RWPE2 (cell line): ENCODE measurements around the gene NTRK1.
A peak's percentile ranks its signal among the peaks of the same experiment; 100 is the strongest.

Source experiments
- ATAC-seq: fragments of 200-7000 bp; cut with Tn5 transposase; 3 replicates; pipeline ENCODE4 v1.9.1; 2021; ENCODE audit warnings: low read depth
- DNase-seq: peaks from one replicate; pipeline ENCODE4 v3.0.0-alpha.2; 2020; ENCODE audit warnings: low spot score
- H3K27ac ChIP-seq: fragments of 450-650 bp; 2 replicates; pipeline ENCODE4 v1.5.1; 2017; ENCODE audit warnings: mild to moderate bottlenecking; ENCODE audit not compliant: poor library complexity, severe bottlenecking
- H3K27me3 ChIP-seq: fragments of 250-450 bp; sonication (Bioruptor Pico); 2 replicates; pipeline ENCODE4 v1.5.1; 2021; ENCODE audit warnings: mild to moderate bottlenecking, moderate library complexity; ENCODE audit not compliant: insufficient read depth, poor library complexity, severe bottlenecking
- H3K36me3 ChIP-seq: fragments of 250-450 bp; sonication (Bioruptor Pico); 2 replicates; pipeline ENCODE4 v1.5.1; 2020; ENCODE audit warnings: low read depth, mild to moderate bottlenecking, moderate library complexity
- H3K4me1 ChIP-seq: fragments of 250-450 bp; sonication (Bioruptor Pico); 2 replicates; pipeline ENCODE4 v1.5.1; 2021; ENCODE audit warnings: mild to moderate bottlenecking, moderate library complexity; ENCODE audit not compliant: insufficient read depth, poor library complexity, severe bottlenecking
- H3K4me3 ChIP-seq: fragments of 250-450 bp; sonication (Bioruptor Pico); 2 replicates; pipeline ENCODE4 v1.5.1; 2021; ENCODE audit warnings: mild to moderate bottlenecking, moderate library complexity; ENCODE audit not compliant: severe bottlenecking
- H3K9me3 ChIP-seq: fragments of 250-450 bp; sonication (Bioruptor Pico); 2 replicates; pipeline ENCODE4 v1.5.1; 2021; ENCODE audit warnings: mild to moderate bottlenecking, moderate library complexity; ENCODE audit not compliant: severe bottlenecking
- CTCF ChIP-seq: fragments of 450-650 bp; IDR thresholded peaks from one replicate; pipeline ENCODE4 v1.5.1; 2017; ENCODE audit warnings: mild to moderate bottlenecking, moderate library complexity; ENCODE audit not compliant: poor library complexity, severe bottlenecking

Gene NTRK1

DNA sequence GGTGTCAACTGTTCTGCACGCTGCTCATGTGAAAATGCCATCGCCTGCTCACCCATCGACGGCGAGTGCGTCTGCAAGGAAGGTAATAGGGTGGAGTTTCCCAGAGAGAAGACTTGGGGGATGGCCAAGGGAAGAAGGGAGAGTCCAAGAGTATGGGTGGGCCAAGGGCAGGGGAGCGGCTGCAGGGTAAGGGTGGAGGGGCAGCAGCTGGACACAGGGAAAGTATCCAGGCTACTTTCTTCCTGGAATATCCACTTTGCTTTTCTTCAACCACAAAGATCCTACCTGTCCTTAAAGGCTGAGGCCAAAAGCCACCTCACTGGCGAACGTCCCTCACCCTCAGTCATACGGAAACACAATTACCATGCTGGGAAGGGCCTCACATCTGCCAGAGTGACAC lies 48.3 kb downstream of the NTRK1 start:
- Histone ChIP-seq H3K4me1 (peaks cover 6% of the 10 kb centered on the region), H3K27me3 (no peaks in the 10 kb centered on the region)

DNA sequence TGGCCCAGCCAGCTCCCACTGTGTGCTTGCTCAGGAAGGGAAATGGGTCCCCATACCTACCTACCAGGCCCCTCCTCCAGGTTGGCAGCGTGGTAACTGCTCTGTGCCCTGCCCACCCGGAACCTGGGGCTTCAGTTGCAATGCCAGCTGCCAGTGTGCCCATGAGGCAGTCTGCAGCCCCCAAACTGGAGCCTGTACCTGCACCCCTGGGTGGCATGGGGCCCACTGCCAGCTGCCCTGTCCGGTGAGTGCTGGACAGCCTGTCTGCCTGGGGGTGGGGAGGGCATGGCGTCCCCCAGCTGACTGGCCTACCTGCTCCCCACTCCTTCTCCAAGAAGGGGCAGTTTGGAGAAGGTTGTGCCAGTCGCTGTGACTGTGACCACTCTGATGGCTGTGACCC lies 49.0 kb downstream of the NTRK1 start:
- H3K27me3 ChIP-seq, result no peaks in the 10 kb centered on the region
- no peak overlapping the region for H3K27ac ChIP-seq
- H3K36me3 ChIP-seq, result peaks cover 53% of the 10 kb centered on the region
- H3K4me3 ChIP-seq, result no peak overlapping the region
- DNase-seq, result no peak
- no peaks in the 10 kb centered on the region for H3K9me3 ChIP-seq
- H3K4me1 ChIP-seq, result peaks cover 6% of the 10 kb centered on the region
- TF ChIP-seq CTCF, result no peak
- no peak for ATAC-seq

More for the DNA sequence above, 48.3 kb downstream of the NTRK1 start:
- ATAC-seq, result no peak
- peaks cover 47% of the 10 kb centered on the region for H3K36me3 ChIP-seq
- H3K4me3 ChIP-seq, result no peak overlapping the region
- H3K9me3 ChIP-seq, result no peaks in the 10 kb centered on the region
- DNase-seq, result no peak
- TF ChIP-seq CTCF, result no peak
- no peak overlapping the region for H3K27ac ChIP-seq

GRCh38 chr1:156910309-156910782 lies 49.7 kb downstream of the NTRK1 start:
- H3K4me3 ChIP-seq, result no peak overlapping the region

GRCh38 chr1:156911577-156912298 lies 51.1 kb downstream of the NTRK1 start:
- Histone ChIP-seq H3K27me3 (no peaks in the 10 kb centered on the region), H3K4me1 (peaks cover 6% of the 10 kb centered on the region), H3K4me3 (no peak overlapping the region), H3K9me3 (no peaks in the 10 kb centered on the region), H3K36me3 (peaks cover 64% of the 10 kb centered on the region), H3K27ac (no peak overlapping the region)
- ATAC-seq (no peak), DNase-seq (no peak)
- no peak for TF ChIP-seq CTCF

More at GRCh38 chr1:156910309-156910782, 49.7 kb downstream of the NTRK1 start:
- Histone ChIP-seq H3K36me3 (peaks cover 55% of the 10 kb centered on the region), H3K4me1 (peaks cover 6% of the 10 kb centered on the region), H3K27me3 (no peaks in the 10 kb centered on the region), H3K9me3 (no peaks in the 10 kb centered on the region), H3K27ac (no peak overlapping the region)
- DNase-seq, result no peak
- no peak for ATAC-seq
- peak; percentile 77 for TF ChIP-seq CTCF

- H3K4me3 ChIP-seq, result no peak overlapping the region
- H3K36me3 ChIP-seq, result peaks cover 64% of the 10 kb centered on the region
- no peak for TF ChIP-seq CTCF
- peaks cover under 1% of the 10 kb centered on the region for H3K4me1 ChIP-seq
- H3K27me3 ChIP-seq, result no peaks in the 10 kb centered on the region
- ATAC-seq (no peak), DNase-seq (no peak)
- H3K9me3 ChIP-seq, result no peaks in the 10 kb centered on the region
- H3K27ac ChIP-seq, result no peak overlapping the region
These were observed 51.6 kb downstream of the NTRK1 start for GRCh38 chr1:156912310-156912709.
